GM23248 (cell line): ENCODE measurements around the gene CAPN9.

Experiments
- EZH2 ChIP-seq: fragments of 200-600 bp; sonication (generic); IDR thresholded peaks from 2 replicates; pipeline ENCODE4 v1.6.1; 2018; ENCODE audit warnings: antibody characterized with exemption, mild to moderate bottlenecking; ENCODE audit not compliant: insufficient read depth, poor library complexity, severe bottlenecking
- EZH2phosphoT487 ChIP-seq: fragments of 200-600 bp; sonication (generic); IDR thresholded peaks from 2 replicates; pipeline ENCODE4 v1.6.1; 2018; ENCODE audit warnings: antibody characterized with exemption, moderate library complexity, mild to moderate bottlenecking, low read depth; ENCODE audit not compliant: insufficient read depth

GRCh38 chr1:230823426-230823825, 76.2 kb downstream of the CAPN9 start:
- TF ChIP-seq EZH2 (no peak), EZH2phosphoT487 (no peak)
